NCI-H1930 (cell line): ENCODE data around the gene POU2AF1.

ENCODE experiments used
- DNase-seq, 2 experiments: peaks; one replicate each; lab custom pipeline; 2025; lab: John Stamatoyannopoulos, UW

The POU2AF1 gene

DNA sequence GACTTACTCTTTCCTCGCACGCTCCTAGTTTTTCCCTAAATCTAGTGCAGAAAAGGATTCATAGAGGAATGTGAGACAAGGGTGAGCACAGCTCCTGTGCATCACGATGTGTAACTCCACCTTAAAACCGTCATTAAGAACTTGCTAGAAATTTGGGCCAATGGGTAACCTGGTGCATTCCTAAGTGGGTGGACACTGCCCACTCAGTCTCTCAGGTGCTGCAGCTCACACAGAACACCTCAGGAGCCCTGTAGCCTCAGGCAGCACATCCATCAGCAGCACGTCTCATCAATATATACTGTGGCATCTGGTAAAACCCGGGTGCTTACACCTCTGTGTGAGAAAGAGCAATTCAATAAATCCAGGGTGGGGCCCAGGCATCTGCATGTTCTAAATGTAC lies 68.4 kb downstream of the POU2AF1 start:
- DNase-seq = no peak

DNA sequence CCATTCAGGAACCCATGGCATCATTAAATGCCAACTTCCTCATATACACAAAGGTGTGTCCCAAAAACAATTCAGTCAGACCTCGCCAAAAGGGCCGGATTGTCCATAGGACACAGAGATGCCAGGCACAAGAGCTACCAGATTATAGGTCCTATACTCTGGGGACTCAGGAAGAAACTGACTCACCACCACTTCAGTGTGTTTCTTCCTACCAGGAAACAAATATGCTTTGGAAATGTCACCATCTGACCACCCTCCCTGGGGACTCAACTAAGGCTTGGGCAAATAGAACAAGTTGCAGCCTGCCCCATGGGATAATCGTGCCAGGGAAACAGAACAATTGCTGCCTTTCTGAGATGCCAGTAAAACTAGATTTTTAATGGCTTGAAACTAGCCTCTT lies 69.0 kb downstream of the POU2AF1 start:
- peak; percentile 7 to 63 for DNase-seq

DNA sequence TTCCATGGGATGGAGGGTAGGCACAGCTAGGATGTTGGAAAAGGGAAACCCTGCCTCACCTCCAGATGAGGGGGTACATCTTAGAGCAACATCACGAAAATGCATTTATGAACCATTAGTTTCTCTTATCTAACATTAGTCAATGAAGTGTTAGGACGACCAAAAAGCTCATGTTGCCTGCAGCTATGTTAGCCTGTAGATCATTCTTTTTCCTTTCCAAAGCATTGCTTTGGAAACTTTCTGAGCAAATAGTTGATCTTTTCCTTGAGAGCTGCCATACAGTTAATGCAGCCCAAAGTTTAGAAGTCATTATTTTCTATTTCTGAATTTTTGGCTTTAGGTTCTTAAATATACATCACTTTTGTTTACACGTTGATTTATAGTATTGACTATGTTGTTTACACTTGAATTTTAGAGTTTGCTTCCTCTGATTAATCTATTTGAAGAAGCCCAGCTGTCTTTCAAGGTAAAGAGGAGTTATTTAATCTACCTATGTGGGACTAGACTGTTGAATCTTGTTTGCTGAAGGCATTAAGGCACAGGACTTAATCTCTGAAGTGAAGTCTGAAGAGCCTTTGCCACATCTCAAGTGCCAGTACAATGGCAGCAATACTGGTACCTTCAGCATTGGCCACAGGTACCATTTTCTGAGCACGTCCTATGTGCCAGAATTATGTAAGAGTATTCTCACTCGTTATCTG lies 69.7 kb downstream of the POU2AF1 start:
- no peak for DNase-seq

GRCh38 chr11:111308140-111308539 lies 70.9 kb downstream of the POU2AF1 start:
- DNase-seq = no peak

DNA sequence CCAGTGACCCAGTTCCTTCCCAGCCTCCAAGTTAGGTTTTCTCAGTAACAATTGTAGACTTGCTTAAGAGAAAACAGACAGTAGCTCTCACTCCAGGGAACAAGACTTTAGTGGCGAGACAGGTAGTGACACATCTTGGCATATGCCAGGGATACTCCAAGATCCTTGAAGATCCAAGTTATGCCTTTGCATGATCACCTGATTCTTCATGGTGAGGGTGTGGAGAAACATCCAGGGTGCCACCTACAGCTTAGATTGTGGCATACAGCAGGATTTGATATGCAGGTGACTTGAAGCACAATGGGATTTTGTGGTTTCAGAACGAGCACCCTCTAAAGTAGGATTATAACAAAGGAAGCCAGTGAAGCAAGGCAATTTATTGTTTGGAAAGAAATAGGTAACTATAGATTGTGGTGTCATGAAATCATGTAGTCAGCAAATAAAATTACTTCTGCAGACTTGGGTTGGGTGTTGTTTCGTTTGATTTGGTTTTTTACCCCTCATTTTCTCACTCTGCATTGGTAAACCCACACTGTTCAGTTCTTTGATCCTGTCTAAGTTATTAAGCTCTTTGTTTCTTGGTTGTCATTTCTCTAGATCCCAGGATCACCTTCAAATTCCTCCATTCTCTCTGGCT lies 71.5 kb downstream of the POU2AF1 start:
- DNase-seq = no peak

GRCh38 chr11:111306321-111306720 lies 72.8 kb downstream of the POU2AF1 start:
- no peak for DNase-seq

DNA sequence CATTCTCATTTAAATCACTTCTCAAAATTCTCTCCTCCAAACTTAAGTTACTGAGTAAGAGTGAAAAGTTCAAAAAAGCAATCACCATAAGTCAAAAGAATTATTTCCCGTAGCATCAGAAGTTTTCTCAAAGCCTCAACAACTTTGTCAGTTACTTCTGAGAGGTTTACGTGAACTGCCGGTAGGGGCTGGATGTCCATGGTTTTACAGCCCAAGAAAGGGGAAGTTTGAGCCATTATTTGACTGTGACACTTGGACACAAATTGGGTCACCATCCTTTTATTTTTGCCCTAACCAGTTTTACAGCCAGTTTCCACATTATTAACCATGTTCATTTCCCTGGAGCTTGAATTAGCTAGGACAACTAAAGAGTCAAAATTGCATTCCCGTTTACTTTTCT lies 73.2 kb downstream of the POU2AF1 start:
- no peak for DNase-seq

DNA sequence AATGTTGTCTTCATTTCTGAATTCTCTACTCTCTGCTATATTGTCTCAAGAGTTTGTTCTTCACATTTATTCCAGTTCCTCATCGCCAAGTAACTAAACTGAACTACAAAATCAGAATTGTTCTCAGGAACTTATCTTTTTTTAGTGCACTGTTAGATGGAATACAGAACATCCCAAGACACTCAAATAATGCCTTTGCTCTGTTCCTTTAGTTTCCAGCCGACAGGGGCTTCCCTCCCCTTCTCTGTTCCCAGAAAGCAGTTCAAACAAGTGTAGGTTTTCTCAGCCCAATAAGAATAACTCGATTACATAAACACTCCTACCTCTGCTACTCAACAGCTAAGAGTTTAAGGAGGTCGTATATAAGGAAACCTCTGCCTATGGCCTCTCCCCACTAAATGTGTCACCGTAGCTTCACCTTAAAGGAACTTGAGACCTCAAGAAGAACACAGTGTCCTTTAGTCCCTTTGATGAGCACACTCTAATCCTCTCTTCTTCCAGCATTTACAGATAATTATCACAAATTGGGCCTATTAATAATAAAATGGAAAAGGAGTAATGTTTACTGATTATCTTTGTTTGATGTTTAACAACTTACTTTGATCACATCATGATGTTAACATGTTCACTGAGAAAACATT lies 73.8 kb downstream of the POU2AF1 start:
- no peak for DNase-seq

- no peak for DNase-seq
These were observed 75.6 kb downstream of the POU2AF1 start for GRCh38 chr11:111303461-111303860.

- DNase-seq = no peak
These were observed 76.8 kb downstream of the POU2AF1 start for GRCh38 chr11:111302298-111302697.
